MCF 10A (cell line): ENCODE data around the gene AKAP17A. TPM values are rescaled to one million over a fixed set of nuclear protein-coding genes. Genes with fewer than 3 reads are reported as not detected.

ENCODE experiments used
- BruUV-seq: library from RNA; stranded (reverse); fragments of 400-500 nt; replicated peaks from 2 replicates; lab custom pipeline; 2021; lab: Mats Ljungman, UMichigan
- CTCF ChIA-PET: fragments of 300-600 bp; sonication (Branson Sonifier 250); formaldehyde crosslinking; extraction: SDS; loops from one replicate; lab custom pipeline; 2021; ENCODE audit warnings: antibody characterized with exemption, inconsistent platforms; lab: Yijun Ruan, JAX
- POLR2A ChIA-PET: fragments of 300-600, 350-650 bp; sonication (Branson Sonifier 250); formaldehyde crosslinking; extraction: SDS; loops from one replicate; lab custom pipeline; 2020; ENCODE audit warnings: antibody characterized with exemption, inconsistent platforms; lab: Yijun Ruan, JAX
- DNase-seq: peaks from one replicate; pipeline ENCODE4 v3.0.0-alpha.2; 2018; ENCODE audit not compliant: unreplicated experiment
- H3K27ac Mint-ChIP-seq: one replicate; pipeline ENCODE4 v1.8.0; 2022; ENCODE audit warnings: mild to moderate bottlenecking, low read depth, mixed read lengths; ENCODE audit not compliant: unreplicated experiment
- H3K27me3 Mint-ChIP-seq: one replicate; pipeline ENCODE4 v1.8.0; 2022; ENCODE audit warnings: mixed read lengths; ENCODE audit not compliant: insufficient read depth, unreplicated experiment
- H3K36me3 Mint-ChIP-seq: one replicate; pipeline ENCODE4 v1.8.0; 2022; ENCODE audit warnings: mild to moderate bottlenecking, moderate library complexity, mixed read lengths; ENCODE audit not compliant: insufficient read depth, unreplicated experiment
- H3K4me1 Mint-ChIP-seq: one replicate; pipeline ENCODE4 v1.8.0; 2022; ENCODE audit warnings: mixed read lengths; ENCODE audit not compliant: insufficient read depth, unreplicated experiment
- H3K4me3 Mint-ChIP-seq: one replicate; pipeline ENCODE4 v1.8.0; 2022; ENCODE audit warnings: mild to moderate bottlenecking, moderate library complexity, mixed read lengths; ENCODE audit not compliant: unreplicated experiment
- H3K9me3 Mint-ChIP-seq: one replicate; pipeline ENCODE4 v1.8.0; 2022; ENCODE audit warnings: mixed read lengths; ENCODE audit not compliant: unreplicated experiment
- intact Hi-C: fragments of 100-400 bp; cut with micrococcal nuclease; formaldehyde crosslinking; loops from 2 replicates; pipeline ENCODE4 v1.14.1; 2022
- total RNA-seq: library from RNA; stranded (reverse); gene quantifications from 2 replicates; pipeline ENCODE4 v1.2.3, GENCODE V29; 2022
- TF ChIP-seq, protein P1 (sequence below): fragments of 200-600 bp; IDR thresholded peaks from one replicate; pipeline ENCODE4 v1.8.0; 2022; ENCODE audit warnings: antibody characterized with exemption, mild to moderate bottlenecking; ENCODE audit not compliant: unreplicated experiment

Gene AKAP17A
- total RNA-seq, 1 experiment from 2014 or later: 76.2 TPM

DNA sequence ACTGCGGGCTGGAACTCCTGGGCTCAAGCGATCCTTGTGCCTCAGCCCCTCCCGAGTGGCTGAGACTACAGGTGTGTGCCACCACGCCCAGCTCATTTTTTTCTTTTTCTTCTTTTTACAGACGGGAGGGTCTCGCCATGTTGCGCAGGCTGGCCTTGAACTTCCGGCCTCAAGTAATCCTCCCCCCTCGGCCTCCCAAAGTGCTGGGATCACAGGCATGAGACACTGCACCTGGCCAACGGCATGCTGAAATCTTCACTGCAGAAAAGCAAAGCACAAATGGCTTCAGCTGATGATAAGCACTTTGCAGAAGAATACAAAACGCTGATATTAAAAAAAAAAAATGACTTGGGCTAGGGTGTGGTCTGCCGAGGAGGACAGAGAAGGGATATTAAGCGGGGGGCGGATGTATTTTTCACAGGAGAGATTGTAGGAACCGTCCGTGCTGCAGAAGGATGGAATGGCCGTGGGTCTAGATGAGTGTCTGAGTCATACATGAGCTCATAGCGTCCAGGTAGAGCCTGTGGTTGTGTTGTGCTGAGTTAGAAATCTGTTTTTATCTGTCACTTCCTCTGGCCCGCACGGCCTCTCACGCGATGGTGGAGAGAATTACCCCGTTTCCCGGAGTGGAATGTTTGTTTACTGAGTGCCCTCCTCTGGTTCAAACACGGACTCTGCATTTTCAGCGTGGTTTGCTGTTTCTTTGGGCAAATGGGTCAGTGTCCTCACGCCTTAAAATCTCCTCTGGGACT lies 8.5 kb upstream of the AKAP17A start:
- BruUV-seq: no TSS peak
- DNase-seq: peak; percentile 64
- Mint-ChIP-seq H3K27me3 (no peaks in the 10 kb centered on the region), H3K27ac (no peak overlapping the region), H3K4me3 (peak overlapping the region; percentile 34), H3K36me3 (no peaks in the 10 kb centered on the region), H3K4me1 (peaks cover 12% of the 10 kb centered on the region), H3K9me3 (no peaks in the 10 kb centered on the region)
- CTCF ChIA-PET: no interaction called here
- POLR2A ChIA-PET: no interaction called here
- intact Hi-C loops: loop anchor here (5.0 kb wide), 1 partner anchor 336 kb away; no protein-coding TSS in a partner anchor
- TF ChIP-seq, protein P1, sequence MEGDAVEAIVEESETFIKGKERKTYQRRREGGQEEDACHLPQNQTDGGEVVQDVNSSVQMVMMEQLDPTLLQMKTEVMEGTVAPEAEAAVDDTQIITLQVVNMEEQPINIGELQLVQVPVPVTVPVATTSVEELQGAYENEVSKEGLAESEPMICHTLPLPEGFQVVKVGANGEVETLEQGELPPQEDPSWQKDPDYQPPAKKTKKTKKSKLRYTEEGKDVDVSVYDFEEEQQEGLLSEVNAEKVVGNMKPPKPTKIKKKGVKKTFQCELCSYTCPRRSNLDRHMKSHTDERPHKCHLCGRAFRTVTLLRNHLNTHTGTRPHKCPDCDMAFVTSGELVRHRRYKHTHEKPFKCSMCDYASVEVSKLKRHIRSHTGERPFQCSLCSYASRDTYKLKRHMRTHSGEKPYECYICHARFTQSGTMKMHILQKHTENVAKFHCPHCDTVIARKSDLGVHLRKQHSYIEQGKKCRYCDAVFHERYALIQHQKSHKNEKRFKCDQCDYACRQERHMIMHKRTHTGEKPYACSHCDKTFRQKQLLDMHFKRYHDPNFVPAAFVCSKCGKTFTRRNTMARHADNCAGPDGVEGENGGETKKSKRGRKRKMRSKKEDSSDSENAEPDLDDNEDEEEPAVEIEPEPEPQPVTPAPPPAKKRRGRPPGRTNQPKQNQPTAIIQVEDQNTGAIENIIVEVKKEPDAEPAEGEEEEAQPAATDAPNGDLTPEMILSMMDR: no peak

DNA sequence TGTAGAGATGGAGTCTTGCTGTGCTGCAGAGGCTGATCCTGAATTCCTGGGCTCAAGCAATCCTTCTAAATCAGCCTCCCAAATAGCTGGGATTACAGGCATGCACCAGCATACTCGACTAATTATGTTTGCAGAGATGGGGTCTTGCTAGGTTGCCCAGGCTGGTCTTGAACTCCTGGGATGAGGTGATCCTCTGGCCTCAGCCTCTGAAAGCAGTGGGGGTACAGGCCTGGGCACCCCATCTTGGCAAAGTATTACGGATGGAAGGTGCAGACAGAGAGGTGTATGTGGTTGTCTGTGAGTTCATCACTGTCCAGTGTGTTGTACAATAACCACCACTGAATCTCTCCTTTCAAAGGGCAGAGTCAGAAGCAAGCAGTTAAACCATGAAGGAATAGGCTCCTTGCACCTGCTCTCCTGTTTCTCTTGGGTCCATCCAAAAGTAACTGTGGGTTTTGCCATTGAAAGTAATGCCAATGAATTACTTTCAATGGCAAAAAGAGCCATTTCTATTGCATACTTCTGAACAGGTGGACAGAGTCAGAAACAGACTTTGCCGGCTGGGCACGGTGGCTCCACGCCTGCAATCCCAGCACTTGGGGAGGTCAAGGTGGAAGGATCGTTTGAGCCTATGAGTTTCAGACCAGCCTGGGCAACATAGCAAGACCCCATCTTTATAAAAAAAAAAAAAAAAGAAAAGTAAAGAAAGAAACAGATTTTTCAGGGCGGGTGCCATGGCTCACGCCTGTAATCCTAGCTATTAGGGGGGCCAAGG lies 7.0 kb upstream of the AKAP17A start:
- no peaks in the 10 kb centered on the region for H3K36me3 Mint-ChIP-seq
- no peaks in the 10 kb centered on the region for H3K27me3 Mint-ChIP-seq
- ChIA-PET POLR2A (no interaction called here), CTCF (no interaction called here)
- intact Hi-C loops: loop anchor here (5.0 kb wide), 1 partner anchor 337 kb away; no protein-coding TSS in a partner anchor
- no peak overlapping the region for H3K27ac Mint-ChIP-seq
- H3K4me3 Mint-ChIP-seq: no peak overlapping the region
- no peak for DNase-seq
- TF ChIP-seq, protein P1: no peak
- H3K9me3 Mint-ChIP-seq: no peaks in the 10 kb centered on the region
- no TSS peak for BruUV-seq
- H3K4me1 Mint-ChIP-seq: peaks cover 12% of the 10 kb centered on the region

DNA sequence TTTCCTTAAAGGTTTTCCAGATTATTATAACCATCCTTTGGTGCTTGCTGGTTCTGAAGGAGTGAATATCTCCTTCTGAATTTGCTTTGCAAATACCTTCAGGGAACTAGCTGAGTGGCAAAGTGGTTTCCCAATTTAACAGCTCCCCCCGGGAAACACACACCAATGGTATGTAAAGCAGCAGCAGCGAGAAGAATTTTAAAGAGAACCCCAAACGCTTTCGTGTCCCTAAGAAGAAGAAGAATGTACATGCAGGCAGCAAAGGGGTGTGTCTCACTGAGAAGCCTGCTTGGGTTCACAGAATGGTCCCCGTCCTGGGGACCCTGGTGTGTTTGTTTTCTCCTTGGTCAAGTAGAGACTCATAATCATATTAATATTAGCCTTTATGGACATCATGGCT lies 4.2 kb upstream of the AKAP17A start:
- ChIA-PET POLR2A (no interaction called here), CTCF (no interaction called here)
- DNase-seq: no peak
- intact Hi-C loops: no loop called here
- no TSS peak for BruUV-seq
- peaks cover 12% of the 10 kb centered on the region for H3K36me3 Mint-ChIP-seq
- H3K27me3 Mint-ChIP-seq: no peaks in the 10 kb centered on the region
- H3K4me1 Mint-ChIP-seq: peaks cover 12% of the 10 kb centered on the region
- TF ChIP-seq, protein P1: no peak
- H3K4me3 Mint-ChIP-seq: no peak overlapping the region
- no peaks in the 10 kb centered on the region for H3K9me3 Mint-ChIP-seq
- no peak overlapping the region for H3K27ac Mint-ChIP-seq

DNA sequence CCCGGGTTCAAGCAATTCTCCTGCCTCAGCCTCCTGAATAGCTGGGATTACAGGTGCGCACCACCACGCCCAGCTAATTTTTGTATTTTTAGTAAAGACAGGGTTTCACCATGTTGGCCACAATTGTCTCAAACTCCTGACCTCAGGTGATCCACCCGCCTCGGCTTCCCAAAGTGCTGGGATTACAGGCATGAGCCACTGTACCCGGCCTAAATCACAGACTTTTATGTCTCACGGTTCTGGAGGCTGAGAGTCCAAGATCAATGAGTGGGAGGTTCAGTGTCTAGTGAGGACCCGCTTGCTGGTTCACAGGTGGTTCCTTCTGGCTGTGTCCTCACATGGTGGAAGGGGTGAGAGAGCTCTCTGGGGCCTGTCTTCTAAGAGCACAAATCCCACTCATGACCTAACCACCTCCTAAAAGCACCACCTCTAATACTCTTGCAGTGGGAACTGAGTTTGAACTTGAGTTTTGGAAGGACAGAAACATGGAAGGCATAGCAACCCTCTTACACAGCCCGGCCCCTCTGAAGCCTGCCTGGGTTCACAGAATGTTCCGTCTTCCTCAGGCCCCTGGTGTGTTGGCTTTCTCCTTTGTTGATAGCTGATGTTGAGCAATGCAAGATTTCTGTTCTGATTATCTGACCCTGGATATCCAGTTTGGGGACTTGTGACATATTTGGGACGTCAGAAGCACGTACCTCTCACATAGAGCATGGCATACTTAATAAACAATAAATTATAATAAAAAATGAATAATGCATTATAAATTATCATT lies 1.9 kb upstream of the AKAP17A start:
- BruUV-seq: no TSS peak
- peaks cover 25% of the 10 kb centered on the region for H3K36me3 Mint-ChIP-seq
- H3K27ac Mint-ChIP-seq: no peak overlapping the region
- TF ChIP-seq, protein P1: no peak
- no peaks in the 10 kb centered on the region for H3K9me3 Mint-ChIP-seq
- intact Hi-C loops: no loop called here
- no peak overlapping the region for H3K4me3 Mint-ChIP-seq
- ChIA-PET CTCF (no interaction called here), POLR2A (no interaction called here)
- H3K27me3 Mint-ChIP-seq: no peaks in the 10 kb centered on the region
- no peak for DNase-seq
- H3K4me1 Mint-ChIP-seq: peaks cover 7% of the 10 kb centered on the region
